ENCODE results near the gene ZC2HC1C. TPM values are rescaled to one million over a fixed set of nuclear protein-coding genes. Genes with fewer than 3 reads are reported as not detected.
A peak's percentile ranks its signal among the peaks of the same experiment; 100 is the strongest.

Gene ZC2HC1C
- total and polyA plus RNA-seq, 2 donors from 2014 or later, result 6.7 to 11.9 TPM

- intact Hi-C loops (cut with DNase I), result loop anchor here (10.0 kb wide), 1 partner anchor 144 kb away; no protein-coding TSS in a partner anchor
- no peak for FAIRE-seq
- DNase-seq, result peak in 3 of 5 donors; percentile 59 to 88 (median 76)
Measured at GRCh38 chr14:75088566-75089373, 19.3 kb downstream of the ZC2HC1C start.

GRCh38 chr14:75090353-75090752 lies 20.9 kb downstream of the ZC2HC1C start:
- Histone ChIP-seq H3K27me3 (ENCODE audit: control insufficient read depth, insufficient read depth, low read length) (no peaks in the 10 kb centered on the region), H3K4me3 (ENCODE audit: low read length in 3 of 3) (no peak overlapping the region), H3K27ac (ENCODE audit: low read depth in 2 of 2, low read length in 2 of 2) (no peak overlapping the region), H3K36me3 (ENCODE audit: control insufficient read depth in 2 of 3, insufficient read depth in 3 of 3, low read length in 3 of 3) (peaks cover 17 to 42% (median 38%) of the 10 kb centered on the region in 3 donors), H3K9me3 (ENCODE audit: control insufficient read depth in 2 of 3, insufficient read depth in 1 of 3, low read length in 3 of 3) (no peaks in the 10 kb centered on the region), H3K9ac (ENCODE audit: low read length in 3 of 3) (no peak overlapping the region), H3K4me1 (ENCODE audit: control insufficient read depth in 2 of 3, insufficient read depth in 2 of 3, low read depth in 1 of 3, low read length in 3 of 3) (no peaks in the 10 kb centered on the region)
- intact Hi-C loops (cut with DNase I), result no loop called here
- DNase-seq, result no peak
- no peak for FAIRE-seq
- no peak for TF ChIP-seq CTCF (IDR thresholded peaks at IDR 0.05; ENCODE audit: borderline replicate concordance, extremely low read depth, insufficient read depth)

More at GRCh38 chr14:75088566-75089373, 19.3 kb downstream of the ZC2HC1C start:
- Histone ChIP-seq H3K4me1 (ENCODE audit: control insufficient read depth in 2 of 3, insufficient read depth in 2 of 3, low read depth in 1 of 3, low read length in 3 of 3) (no peaks in the 10 kb centered on the region), H3K4me3 (ENCODE audit: low read length in 3 of 3) (no peak overlapping the region), H3K9me3 (ENCODE audit: control insufficient read depth in 2 of 3, insufficient read depth in 1 of 3, low read length in 3 of 3) (no peaks in the 10 kb centered on the region), H3K9ac (ENCODE audit: low read length in 3 of 3) (no peak overlapping the region), H3K27ac (ENCODE audit: low read depth in 2 of 2, low read length in 2 of 2) (no peak overlapping the region), H3K27me3 (ENCODE audit: control insufficient read depth, insufficient read depth, low read length) (no peaks in the 10 kb centered on the region), H3K36me3 (ENCODE audit: control insufficient read depth in 2 of 3, insufficient read depth in 3 of 3, low read length in 3 of 3) (peaks cover 25 to 39% (median 31%) of the 10 kb centered on the region in 3 donors)
- TF ChIP-seq CTCF (IDR thresholded peaks at IDR 0.05; ENCODE audit: borderline replicate concordance, extremely low read depth, insufficient read depth), result peak; percentile 85

- Histone ChIP-seq H3K27ac (ENCODE audit: low read depth in 2 of 2, low read length in 2 of 2) (no peak overlapping the region), H3K36me3 (ENCODE audit: control insufficient read depth in 2 of 3, insufficient read depth in 3 of 3, low read length in 3 of 3) (peaks cover 17 to 45% (median 42%) of the 10 kb centered on the region in 3 donors), H3K27me3 (ENCODE audit: control insufficient read depth, insufficient read depth, low read length) (no peaks in the 10 kb centered on the region), H3K4me3 (ENCODE audit: low read length in 3 of 3) (no peak overlapping the region), H3K9me3 (ENCODE audit: control insufficient read depth in 2 of 3, insufficient read depth in 1 of 3, low read length in 3 of 3) (no peaks in the 10 kb centered on the region), H3K9ac (ENCODE audit: low read length in 3 of 3) (no peak overlapping the region), H3K4me1 (ENCODE audit: control insufficient read depth in 2 of 3, insufficient read depth in 2 of 3, low read depth in 1 of 3, low read length in 3 of 3) (no peaks in the 10 kb centered on the region)
- DNase-seq (no peak), FAIRE-seq (no peak)
- intact Hi-C loops (cut with DNase I), result no loop called here
- TF ChIP-seq CTCF (IDR thresholded peaks at IDR 0.05; ENCODE audit: borderline replicate concordance, extremely low read depth, insufficient read depth), result no peak
Measured at GRCh38 chr14:75091251-75091650, 21.8 kb downstream of the ZC2HC1C start.
